ENCODE data around the gene LDLRAD3.
"Not testable (repeated sequence)": the region's sequence is repeated elsewhere in the genome, so short reads cannot be mapped to it uniquely, and the experiment has no call there.

Gene LDLRAD3

DNA sequence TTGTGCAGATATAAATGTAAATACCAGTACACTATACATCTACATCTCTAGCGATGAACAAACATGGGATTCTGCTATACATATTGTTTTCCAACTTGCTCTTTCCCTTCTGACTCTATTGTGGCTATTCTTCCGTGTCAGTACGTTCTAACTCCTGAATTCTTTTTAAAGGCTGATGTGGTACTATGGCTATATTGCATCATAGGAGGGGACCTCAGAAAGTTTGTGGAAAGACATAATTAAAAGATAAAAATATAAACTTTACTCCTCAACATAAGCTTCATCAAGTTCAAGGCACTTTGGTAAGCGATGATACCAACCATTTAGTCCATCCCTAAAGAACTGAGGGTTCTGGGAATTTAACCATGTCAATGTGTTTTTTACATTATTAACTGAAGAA, 72.8 kb downstream of the LDLRAD3 start:
- DNase-seq (ENCODE audit: low read depth in 2 of 2), result no peak

DNA sequence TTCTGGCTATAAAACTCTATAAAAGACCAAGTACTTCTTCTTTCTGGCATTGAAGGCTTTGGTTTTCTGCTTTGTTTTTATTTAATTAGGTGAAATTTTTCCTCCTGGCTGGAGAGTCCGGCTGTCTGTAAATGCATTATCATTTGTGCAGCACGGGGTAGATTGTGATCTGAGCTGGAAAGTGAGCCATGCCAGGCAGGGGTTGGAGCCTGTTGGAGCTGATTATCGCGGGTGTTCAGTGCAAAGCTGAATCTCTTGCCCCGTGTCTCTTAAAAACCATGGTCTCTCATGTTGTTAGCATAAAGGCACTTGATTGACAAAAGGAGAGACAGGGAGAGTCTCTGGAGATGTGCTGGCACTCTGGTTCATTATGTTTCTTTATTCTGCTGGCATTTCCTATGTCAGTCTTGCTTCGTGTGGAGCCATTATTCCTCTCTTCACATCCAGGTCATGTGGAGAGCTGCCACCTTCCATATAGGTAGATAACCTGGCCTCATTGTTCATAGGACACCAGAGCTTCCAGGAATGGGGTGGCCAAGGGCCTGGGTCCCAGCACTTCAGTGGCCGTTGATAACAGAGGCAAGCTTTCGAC, 75.2 kb downstream of the LDLRAD3 start:
- DNase-seq (ENCODE audit: low read depth in 2 of 2), result no peak

DNA sequence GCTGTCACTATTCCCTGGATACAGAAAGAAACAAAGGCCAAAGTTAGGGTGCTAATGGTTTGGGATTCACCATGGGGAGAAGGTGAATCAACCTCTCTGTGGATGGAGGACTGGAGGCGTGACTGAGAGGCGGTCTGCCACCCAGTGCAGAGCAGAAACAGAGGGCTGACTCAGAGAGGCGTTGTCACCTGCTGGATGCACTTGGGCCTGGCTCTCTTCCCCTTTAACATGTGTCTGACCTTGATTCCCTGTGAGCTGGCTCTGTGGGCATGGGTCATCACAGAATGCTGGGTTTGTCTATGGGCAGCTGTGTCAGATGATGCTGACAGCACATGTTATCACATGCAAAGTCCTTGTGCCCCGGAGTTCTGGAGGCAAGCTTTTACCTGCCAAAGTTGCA, 75.9 kb downstream of the LDLRAD3 start:
- no peak for DNase-seq (ENCODE audit: low read depth in 2 of 2)

DNA sequence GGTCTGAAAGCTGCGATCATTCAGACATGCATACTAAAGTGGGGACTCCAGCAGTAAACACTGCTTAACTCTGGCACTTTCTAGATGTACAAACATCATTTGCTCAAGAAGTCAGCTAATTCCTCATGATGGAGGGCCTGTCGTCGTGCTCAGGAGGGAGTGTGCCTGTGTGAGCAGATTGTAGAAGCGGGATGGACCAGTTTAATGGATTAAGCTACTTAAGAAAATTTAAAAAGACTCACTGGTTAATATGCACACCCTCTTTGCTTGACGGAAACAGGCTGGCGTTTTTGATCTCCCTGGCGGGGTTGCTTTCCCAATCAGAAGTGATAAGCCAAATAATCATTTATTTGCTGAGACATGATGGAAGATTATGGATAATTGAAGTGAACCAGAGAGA, 79.0 kb downstream of the LDLRAD3 start:
- no peak for DNase-seq (ENCODE audit: low read depth in 2 of 2)

DNA sequence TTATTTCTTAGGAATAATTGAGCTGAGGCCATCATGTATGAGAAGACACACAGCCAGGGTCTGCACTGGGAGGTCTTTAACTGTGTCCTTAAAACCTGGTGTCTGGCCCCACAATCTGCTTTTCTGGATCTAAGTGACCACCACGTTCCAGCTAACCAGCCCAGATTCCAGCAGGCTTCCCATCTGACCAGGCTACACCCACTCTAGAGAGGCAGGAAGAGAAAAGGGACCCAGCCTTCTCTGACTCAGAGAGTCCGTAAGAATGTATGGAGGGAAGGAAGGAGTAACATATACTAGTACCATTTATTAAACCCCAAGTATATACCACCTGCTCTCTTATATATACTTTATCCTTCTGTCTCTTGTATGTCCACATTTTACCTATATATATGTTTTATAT, 80.1 kb downstream of the LDLRAD3 start:
- no peak for DNase-seq (ENCODE audit: low read depth in 2 of 2)

DNA sequence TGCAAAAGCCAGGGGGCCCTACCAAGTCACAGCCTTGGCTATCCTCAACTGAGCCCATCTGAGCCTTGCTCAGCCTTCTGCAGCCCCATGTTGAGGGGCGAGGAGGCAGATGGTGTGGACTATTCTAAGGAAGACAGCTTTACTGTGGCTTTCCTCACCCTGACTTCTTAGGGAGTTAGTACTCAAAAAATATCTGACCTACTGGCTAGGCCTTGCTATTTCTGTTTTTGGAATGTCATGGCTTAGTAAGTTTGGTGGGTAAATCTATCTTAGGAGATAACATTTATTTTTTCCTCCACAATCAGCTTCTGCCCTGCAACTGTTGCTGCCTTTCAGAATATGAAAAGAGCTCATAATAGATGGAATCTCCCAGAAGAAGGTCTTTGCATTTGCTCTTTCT, 80.9 kb downstream of the LDLRAD3 start:
- DNase-seq (ENCODE audit: low read depth in 2 of 2), result no peak

DNA sequence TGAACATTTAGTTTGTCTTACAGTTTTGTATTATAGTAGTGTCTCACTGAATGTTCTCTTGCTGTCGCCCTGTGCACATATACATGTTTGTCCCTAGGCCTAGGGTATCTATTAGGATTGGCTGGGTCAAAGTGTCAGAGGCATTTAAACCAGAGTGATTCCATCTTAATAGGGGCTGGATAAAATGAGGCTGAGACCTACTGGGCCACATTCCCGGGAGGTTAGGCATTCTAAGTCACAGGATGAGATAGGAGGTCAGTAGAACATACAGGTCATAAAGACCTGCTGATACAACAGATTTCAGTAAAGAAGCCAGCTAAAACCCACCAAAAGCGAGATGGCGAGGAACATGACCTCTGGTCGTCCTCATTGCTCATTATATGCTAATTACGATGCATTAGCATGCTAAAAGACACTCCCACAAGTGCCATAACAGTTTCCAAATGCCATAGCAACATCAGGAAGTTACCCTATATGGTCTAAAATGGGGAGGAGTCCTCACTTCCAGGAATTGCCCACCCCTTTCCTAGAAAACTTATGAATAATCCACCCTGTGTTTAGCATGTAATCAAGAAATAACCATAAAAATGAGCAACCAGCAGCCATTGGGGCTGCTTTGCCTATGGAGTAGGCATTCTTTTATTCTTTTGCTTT, 82.6 kb downstream of the LDLRAD3 start:
- no peak for DNase-seq (ENCODE audit: low read depth in 2 of 2)

DNA sequence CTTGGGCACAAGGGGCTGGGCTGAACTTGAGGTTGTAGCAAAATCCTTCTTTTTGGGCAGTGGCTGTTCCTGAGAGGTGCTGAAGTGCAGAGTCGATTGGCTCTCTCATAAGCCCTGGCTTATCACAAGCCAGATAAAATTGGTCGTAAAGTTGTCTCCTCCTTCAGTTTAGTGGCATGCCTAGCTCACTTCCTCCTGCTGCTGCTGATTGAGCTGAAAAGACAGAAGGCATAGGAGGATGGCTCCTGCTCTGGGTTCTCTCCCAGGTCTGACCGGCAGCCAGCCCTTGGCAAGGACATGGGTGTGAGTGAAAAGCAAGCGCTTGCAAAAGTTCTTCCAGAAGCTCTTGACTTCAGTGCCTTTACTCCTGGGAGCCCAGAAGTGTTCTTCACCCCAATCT, 83.9 kb downstream of the LDLRAD3 start:
- no peak for DNase-seq (ENCODE audit: low read depth in 2 of 2)

DNA sequence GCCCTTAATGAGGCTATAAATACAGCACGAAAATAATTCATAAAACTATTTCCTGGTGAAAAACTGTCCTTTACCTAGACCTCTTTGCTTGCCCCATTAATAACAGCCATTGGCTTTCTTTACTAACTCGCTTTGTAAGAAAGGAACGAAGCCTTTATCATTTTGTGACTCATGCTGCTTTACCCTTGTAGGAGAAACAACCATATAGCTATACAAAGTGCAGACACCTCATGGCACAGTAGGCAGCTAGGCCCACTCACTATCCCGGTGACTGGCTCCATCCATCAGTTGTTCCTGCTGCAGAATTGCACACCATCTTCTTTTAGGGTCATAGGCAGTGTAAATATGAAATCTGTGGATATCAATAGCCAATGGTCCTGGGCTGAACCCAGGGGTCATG, 85.8 kb downstream of the LDLRAD3 start:
- no peak for DNase-seq (ENCODE audit: low read depth in 2 of 2)

DNA sequence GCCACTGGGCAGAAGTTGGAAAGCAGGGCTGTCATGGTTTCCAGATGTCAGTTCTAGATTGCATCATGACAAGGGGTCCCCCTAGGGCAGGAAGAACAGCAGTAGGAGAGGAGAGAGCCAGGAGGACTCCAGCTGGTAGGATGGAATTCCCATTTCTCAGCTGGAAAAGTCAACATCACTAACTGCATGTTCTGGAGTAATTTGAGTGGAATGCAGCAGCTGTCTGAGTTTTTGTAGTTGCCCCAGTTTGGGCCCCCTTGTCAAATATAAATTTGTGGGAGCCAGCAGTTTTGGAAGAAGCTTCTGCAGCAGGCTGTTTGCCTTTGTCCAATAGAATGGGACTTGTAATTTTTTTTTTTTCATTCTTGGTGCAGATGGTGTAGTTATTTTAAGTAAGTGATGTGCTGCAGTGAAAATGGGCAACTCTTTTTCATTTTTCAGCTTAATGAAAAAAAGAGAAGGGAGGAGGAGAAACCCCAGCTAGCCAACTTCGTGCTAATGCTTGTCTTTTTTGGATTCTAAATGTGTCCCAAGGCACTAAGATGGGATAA, 86.9 kb downstream of the LDLRAD3 start:
- no peak for DNase-seq (ENCODE audit: low read depth in 2 of 2)

DNA sequence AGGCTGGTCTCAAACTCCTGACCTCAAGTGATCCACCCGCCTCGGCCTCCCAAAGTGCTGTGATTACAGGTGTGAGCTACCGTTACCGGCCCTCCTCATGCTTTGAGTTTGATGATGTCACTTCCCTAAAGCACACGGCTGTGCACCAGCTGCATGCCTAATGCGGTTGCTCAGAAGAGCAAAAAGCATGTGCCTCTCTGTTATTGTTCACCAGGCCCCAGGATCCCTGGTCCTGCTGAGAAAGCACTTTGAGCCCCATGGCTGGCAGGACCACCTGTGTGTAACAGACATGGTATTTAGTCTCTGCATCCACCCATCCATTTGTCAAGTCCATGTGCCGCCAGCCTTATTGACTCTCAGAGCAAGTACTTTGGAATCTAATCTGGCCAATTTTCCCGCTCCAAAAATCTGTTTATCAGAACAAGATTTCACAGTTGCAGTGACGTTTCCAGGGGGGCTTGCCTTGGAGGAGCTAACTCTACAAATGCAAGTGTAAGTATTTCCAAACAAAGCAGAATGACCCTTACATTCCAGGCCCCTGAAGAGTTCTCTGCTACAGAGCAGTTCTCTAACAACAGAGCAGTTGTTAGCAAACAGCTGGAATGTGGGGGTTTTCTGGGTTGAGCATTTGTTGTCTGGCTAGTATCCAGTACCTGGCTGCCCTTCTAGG, 89.4 kb downstream of the LDLRAD3 start:
- DNase-seq (ENCODE audit: low read depth in 2 of 2), result no peak

DNA sequence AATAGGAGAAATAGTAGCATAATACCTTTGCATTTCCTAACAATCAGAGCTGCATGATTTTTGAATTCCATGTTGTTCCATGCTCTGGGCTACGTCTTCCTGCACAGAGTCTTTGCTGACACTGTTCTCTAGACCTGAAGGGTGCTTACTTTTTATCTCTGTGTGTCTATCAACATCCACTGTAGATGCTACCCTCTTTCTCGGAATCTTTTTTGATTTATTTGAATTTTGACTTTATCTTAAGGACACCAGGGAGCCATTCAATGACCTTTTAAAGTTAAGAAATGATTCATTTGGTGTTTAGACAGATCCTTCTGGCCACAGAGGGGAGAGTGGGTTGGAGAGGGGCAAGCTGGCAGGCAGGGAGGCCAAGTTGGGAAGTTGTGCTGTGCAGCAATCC, 90.1 kb downstream of the LDLRAD3 start:
- no peak for DNase-seq (ENCODE audit: low read depth in 2 of 2)

DNA sequence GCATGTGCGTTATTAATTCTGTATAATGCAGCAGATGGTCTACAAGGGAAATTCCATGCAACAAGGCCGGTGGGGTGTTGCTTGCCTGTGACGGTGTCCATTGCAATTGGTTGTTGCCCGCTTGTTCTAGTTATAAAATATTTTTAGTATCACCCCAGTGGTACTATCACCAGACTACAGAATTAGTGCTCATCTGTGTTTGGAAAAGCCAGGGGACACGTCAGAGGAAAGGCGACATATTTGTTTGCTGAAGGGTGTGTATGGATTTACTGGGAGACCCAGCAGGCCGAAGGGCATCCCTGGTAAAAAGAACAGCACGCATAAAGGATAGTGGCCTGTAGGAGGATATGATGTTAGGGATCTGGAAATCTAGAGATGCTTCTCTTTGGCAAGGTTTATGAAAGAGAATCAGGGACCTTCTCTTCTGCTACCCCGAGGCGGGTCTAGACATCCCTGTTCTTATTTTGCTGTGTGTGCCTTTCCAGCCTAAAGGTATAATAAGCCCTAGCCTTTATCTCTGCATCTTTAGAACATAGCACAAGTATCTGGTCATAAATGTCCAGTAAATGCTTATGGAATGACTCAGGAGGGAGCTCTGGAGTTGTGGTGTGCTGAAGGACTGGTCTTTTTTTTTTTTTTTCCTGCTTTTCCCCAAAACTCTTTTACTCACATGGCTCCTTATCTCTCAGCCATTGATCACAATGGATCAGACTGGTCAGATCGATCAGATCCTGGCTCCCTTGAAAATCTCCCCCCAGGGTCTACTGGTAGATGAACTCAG, 90.9 kb downstream of the LDLRAD3 start:
- no peak for DNase-seq (ENCODE audit: low read depth in 2 of 2)

DNA sequence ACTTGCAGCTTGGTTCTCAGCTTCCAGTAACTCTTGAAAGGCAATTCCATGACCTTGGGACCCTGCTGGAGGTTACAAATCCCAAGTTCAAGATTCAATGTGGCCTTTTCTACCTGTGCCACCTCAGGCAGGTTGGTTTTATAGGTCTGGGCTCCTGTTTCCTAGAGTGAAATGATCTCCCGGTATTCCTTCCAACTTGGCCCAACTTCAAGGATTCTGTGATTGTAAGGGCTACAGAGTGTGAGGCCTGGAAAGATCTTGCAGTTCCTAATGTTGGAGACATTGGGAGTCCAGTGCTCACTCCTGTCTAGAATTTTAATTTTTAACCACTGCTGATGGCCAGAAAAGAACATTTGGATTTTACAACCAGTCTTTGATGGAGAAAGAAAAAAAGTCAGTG, 91.6 kb downstream of the LDLRAD3 start:
- no peak for DNase-seq (ENCODE audit: low read depth in 2 of 2)

DNA sequence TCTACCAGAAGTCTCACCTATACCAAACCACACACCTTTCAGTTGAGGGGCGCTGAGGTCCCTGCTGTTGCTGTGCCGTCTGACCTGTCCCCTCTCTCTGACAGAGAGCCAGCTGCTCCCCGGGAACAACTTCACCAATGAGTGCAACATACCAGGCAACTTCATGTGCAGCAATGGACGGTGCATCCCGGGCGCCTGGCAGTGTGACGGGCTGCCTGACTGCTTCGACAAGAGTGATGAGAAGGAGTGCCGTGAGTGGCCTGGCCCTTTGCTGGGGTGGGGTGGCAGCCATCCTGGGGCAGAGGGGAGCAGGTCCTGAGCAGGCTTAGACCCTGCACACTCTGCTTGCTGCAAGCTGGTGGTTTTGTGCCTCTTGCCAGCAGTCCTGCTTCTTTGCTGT, 92.1 kb downstream of the LDLRAD3 start:
- no peak for DNase-seq (ENCODE audit: low read depth in 2 of 2)

DNA sequence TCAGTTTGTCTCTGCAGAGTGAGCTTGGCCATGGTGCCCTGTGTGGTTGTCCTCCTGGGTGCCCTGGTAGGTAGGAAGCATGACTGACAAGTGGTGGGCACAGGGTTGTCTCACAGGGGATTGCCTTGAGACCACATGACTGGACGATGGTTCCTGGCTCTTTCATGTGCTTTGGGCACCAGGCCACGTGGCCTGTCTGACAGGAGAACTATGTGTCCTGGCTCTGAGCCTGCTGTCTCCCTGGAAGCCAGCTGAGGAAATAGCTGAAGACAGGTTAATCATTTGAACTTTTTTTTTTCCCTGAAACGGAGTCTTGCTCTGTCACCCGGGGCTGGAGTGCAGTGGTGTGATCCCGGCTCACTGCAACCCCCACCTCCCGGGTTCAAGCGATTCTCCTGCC, 93.2 kb downstream of the LDLRAD3 start:
- DNase-seq (ENCODE audit: low read depth in 2 of 2), result no peak

DNA sequence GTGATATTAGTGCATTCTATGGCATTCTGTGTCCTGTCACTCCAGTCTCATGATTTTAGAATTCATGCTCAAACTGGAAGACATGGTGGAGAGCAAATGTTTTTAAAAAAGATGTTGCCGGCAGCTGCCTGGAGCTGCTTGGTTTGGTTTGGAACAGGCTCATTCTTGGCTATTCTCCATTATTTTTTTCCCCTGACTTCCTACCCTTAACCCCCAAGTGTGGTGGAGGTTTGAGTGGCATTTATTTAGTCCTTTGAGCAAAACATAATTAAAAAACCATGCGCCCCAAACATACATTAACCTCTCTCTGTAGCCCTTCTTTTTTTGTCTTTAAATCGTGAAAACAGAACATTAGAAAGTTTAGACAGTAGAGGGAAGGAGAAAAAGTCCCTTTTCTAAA, 94.7 kb downstream of the LDLRAD3 start:
- no peak for DNase-seq (ENCODE audit: low read depth in 2 of 2)

DNA sequence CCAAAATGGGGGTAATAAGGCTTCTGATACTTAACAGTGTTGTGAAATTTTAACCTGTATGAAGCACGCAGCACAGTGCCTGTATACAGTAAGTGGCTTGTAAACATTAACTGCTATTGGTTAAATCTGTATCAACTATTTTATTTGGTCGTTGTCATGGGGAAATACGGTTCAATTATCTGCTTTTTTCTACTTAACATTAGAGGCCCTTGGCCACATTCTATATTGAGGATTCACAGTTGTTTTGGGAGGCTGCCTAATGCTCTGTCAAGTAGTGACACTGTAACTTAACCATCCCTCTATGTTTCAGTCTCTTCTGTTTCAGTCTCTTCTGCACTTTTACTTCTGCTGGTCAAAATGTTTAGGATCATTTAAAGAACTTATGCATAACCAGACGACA, 95.6 kb downstream of the LDLRAD3 start:
- DNase-seq (ENCODE audit: low read depth in 2 of 2), result no peak

DNA sequence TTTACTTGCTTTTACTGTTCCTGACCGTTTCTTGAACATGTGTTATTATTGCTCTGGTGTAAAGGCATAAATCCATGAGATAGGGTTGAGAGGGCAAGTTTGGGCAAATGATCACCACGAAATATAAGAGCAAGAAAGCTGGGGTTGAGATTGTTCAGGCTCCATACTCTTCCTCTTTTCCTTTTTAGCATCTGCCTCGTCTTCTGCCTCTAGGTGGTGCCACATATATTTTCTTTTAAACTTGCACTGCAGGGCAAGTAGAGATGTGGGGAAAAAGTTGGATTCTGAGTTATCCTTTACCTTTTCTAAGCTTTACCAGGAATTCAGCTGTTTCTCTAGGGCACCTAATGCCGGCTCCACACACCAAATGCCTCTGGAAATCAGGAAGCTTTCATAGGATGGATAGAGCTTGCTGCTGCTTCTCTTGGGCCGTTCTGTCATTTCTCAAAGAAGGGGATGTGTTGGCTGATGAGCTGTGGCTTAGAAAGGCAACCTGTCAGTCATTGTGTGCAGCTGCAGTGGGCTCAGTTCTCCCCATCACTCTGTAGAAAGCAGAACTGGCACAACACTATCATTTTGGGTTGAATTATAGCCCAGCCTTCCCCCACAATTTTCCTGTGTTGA, 98.2 kb downstream of the LDLRAD3 start:
- DNase-seq (ENCODE audit: low read depth in 2 of 2), result no peak

DNA sequence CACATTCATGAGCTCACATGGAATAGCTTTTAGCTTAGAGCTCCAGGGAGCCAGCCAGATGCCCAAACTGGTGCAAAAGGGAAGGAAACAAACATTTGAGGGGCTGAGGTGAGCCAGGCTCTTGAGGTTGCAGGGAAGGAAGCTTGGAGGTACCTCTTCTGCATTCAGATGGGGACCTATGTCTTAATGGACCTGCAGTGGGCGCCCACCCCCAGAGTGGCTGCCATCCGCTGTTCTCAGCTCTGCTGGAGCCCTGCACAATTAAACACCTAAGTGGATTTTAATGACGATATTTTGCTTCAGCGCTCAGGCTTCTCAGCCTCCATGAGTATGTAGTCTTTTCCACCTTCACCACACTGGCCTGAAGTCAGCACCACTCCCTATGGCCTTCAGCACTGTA, 100.8 kb downstream of the LDLRAD3 start:
- DNase-seq (ENCODE audit: low read depth in 2 of 2), result no peak

DNA sequence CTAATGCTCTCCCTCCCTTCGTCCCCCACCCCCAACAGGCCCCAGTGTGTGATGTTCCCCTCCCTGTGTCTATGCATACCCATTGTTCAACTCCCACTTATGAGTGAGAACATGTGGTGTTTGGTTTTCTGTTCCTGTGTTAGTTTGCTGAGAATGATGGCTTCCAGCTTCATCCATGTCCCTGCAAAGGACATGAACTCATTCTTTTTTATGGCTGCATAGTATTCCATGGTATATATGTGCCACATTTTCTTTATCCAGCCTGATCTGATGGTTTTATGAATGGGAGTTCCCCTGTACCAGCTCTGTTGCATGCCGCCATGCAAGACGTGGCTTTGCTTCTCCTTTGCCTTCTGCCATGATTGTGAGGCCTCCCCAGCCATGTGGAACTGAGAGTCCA, 102.1 kb downstream of the LDLRAD3 start:
- DNase-seq (ENCODE audit: low read depth in 2 of 2), result not testable (repeated sequence)

DNA sequence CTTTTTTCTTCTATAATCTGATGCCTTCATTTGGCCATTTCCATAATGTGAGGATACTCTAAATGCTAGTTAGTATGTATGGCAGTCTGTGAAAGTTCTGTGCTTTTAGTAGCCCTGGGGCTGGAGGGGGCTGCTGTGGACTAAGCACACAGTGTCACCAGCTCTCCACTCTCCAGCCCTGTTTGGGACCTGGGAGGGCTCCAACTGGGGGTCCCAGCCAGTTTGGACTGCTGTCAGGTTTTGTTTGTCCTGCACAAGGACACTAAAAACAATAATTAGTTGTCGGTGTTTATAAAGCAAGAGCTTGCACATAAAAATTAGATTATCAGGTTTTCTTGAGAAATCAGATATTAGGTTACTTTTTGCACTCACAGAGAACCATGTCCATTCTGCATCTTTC, 103.1 kb downstream of the LDLRAD3 start:
- no peak for DNase-seq (ENCODE audit: low read depth in 2 of 2)

Measured in activated CD4-positive, alpha-beta T cell treated with anti-CD3 and anti-CD28 coated beads for 24 hours (primary cell).